Type B pancreatic cell (in vitro differentiated cells): ENCODE results near the gene PIGP. TPM values are rescaled to one million over a fixed set of nuclear protein-coding genes. Genes with fewer than 3 reads are reported as not detected.

Experiments
- DNase-seq: peaks from one replicate; pipeline ENCODE4 v3.0.0; 2021; ENCODE audit warnings: mixed read lengths; ENCODE audit not compliant: unreplicated experiment; ENCODE audit errors: extremely low spot score
- H3K27ac Mint-ChIP-seq: 2 replicates; pipeline ENCODE4 v1.8.0; 2021; ENCODE audit warnings: mild to moderate bottlenecking, mixed read lengths
- H3K27me3 Mint-ChIP-seq: 2 replicates; pipeline ENCODE4 v1.8.0; 2021; ENCODE audit warnings: mixed read lengths
- H3K36me3 Mint-ChIP-seq: 2 replicates; pipeline ENCODE4 v1.8.0; 2021; ENCODE audit warnings: mixed read lengths
- H3K4me1 Mint-ChIP-seq: one replicate; pipeline ENCODE4 v1.8.0; 2021; ENCODE audit warnings: mixed read lengths; ENCODE audit not compliant: unreplicated experiment
- H3K4me3 Mint-ChIP-seq: 2 replicates; pipeline ENCODE4 v1.8.0; 2021; ENCODE audit warnings: mild to moderate bottlenecking, mixed read lengths
- H3K9me3 Mint-ChIP-seq: 2 replicates; pipeline ENCODE4 v1.8.0; 2021; ENCODE audit warnings: mixed read lengths
- CTCF ChIP-seq: fragments of 200-600 bp; sonication (generic); conservative IDR thresholded peaks from 2 replicates; pipeline ENCODE4 v1.5.0; 2021; ENCODE audit warnings: antibody characterized with exemption, mild to moderate bottlenecking
- total RNA-seq: library from RNA; stranded (reverse); gene quantifications from 2 replicates; pipeline ENCODE4 v1.2.1, GENCODE V29; 2021; ENCODE audit warnings: low replicate concordance

The PIGP gene
- total RNA-seq, 1 donor from 2014 or later, result 18.8 TPM

- Mint-ChIP-seq H3K9me3 (no peaks in the 10 kb centered on the region), H3K27me3 (no peaks in the 10 kb centered on the region), H3K4me3 (no peak overlapping the region), H3K27ac (no peak overlapping the region), H3K36me3 (peaks cover 15% of the 10 kb centered on the region), H3K4me1 (peaks cover 34% of the 10 kb centered on the region)
- no peak for TF ChIP-seq CTCF
- no peak for DNase-seq
Measured at GRCh38 chr21:37065561-37066177, 7.2 kb downstream of the PIGP start.

GRCh38 chr21:37064841-37065240 lies 8.0 kb downstream of the PIGP start:
- Mint-ChIP-seq H3K27me3 (no peaks in the 10 kb centered on the region), H3K27ac (no peak overlapping the region), H3K4me3 (no peak overlapping the region), H3K36me3 (peaks cover 15% of the 10 kb centered on the region), H3K9me3 (no peaks in the 10 kb centered on the region), H3K4me1 (peaks cover 33% of the 10 kb centered on the region)
- no peak for DNase-seq
- no peak for TF ChIP-seq CTCF

GRCh38 chr21:37063433-37063832 lies 9.4 kb downstream of the PIGP start:
- H3K27me3 Mint-ChIP-seq, result peaks cover 5% of the 10 kb centered on the region
- no peak for DNase-seq
- no peaks in the 10 kb centered on the region for H3K9me3 Mint-ChIP-seq
- no peak overlapping the region for H3K27ac Mint-ChIP-seq
- TF ChIP-seq CTCF, result no peak
- H3K4me1 Mint-ChIP-seq, result peaks cover 39% of the 10 kb centered on the region
- H3K4me3 Mint-ChIP-seq, result no peak overlapping the region
- peaks cover 8% of the 10 kb centered on the region for H3K36me3 Mint-ChIP-seq

GRCh38 chr21:37062593-37062935 lies 10.3 kb downstream of the PIGP start:
- peaks cover 39% of the 10 kb centered on the region for H3K4me1 Mint-ChIP-seq
- H3K27ac Mint-ChIP-seq, result no peak overlapping the region
- TF ChIP-seq CTCF, result no peak
- H3K9me3 Mint-ChIP-seq, result no peaks in the 10 kb centered on the region
- H3K27me3 Mint-ChIP-seq, result peaks cover 5% of the 10 kb centered on the region
- DNase-seq, result no peak
- H3K36me3 Mint-ChIP-seq, result peaks cover 6% of the 10 kb centered on the region
- H3K4me3 Mint-ChIP-seq, result no peak overlapping the region

GRCh38 chr21:37061926-37062592 lies 10.8 kb downstream of the PIGP start:
- Mint-ChIP-seq H3K4me1 (peaks cover 39% of the 10 kb centered on the region), H3K4me3 (no peak overlapping the region), H3K27ac (no peak overlapping the region), H3K27me3 (peaks cover 5% of the 10 kb centered on the region), H3K36me3 (peaks cover 3% of the 10 kb centered on the region), H3K9me3 (no peaks in the 10 kb centered on the region)
- no peak for DNase-seq
- TF ChIP-seq CTCF, result no peak
